Stomach (tissue), 4 donors: Measurements from ENCODE around the gene RNF213.

Experiments used
- CTCF ChIP-seq, 7 experiments: fragments of 450-650 bp in 4 of 7; fragments of 200-600 bp in 3 of 7; sonication (generic) in 3 of 7; IDR thresholded peaks; one replicate each; pipeline ENCODE4 v1.5.1; 2016 to 2019; ENCODE audit warnings: antibody characterized with exemption in 7 of 7, control low read depth in 2 of 7, mild to moderate bottlenecking in 1 of 7
- POLR2A ChIP-seq, 4 donors: fragments of 450-650 bp; IDR thresholded peaks; one replicate each; pipeline ENCODE4 v1.6.1; 2016; ENCODE audit warnings: antibody characterized with exemption in 4 of 4, control low read depth in 2 of 4, mild to moderate bottlenecking in 1 of 4, moderate library complexity in 1 of 4

GRCh38 chr17:80352991-80353665, 92.5 kb downstream of the RNF213 start:
- no peak for TF ChIP-seq CTCF (IDR thresholded peaks at IDR 0.05)
- TF ChIP-seq POLR2A (IDR thresholded peaks at IDR 0.05) = no peak
